OCI-LY7 (cell line): ENCODE measurements around the gene SHC2. TPM values are rescaled to one million over a fixed set of nuclear protein-coding genes. Genes with fewer than 3 reads are reported as not detected.

Experiments used
- BruUV-seq: library from RNA; stranded (reverse); fragments of 400-500 nt; replicated peaks from 2 replicates; lab custom pipeline; 2021; lab: Mats Ljungman, UMichigan
- CTCF ChIA-PET: fragments of 300-600 bp; sonication (Branson Sonifier 250); formaldehyde crosslinking; loops from one replicate; lab custom pipeline; 2022; ENCODE audit warnings: antibody characterized with exemption; ENCODE audit not compliant: unreplicated experiment; lab: Charles Lee
- POLR2A ChIA-PET: fragments of 300-600 bp; sonication (Branson Sonifier 250); formaldehyde crosslinking; loops from one replicate; lab custom pipeline; 2022; ENCODE audit warnings: antibody characterized with exemption; lab: Charles Lee
- DNase-seq: peaks from one replicate; pipeline ENCODE4 v3.0.0-alpha.2; 2015; ENCODE audit warnings: low spot score
- H2AFZ ChIP-seq: fragments of 200-600 bp; sonication (generic), shearing (Covaris generic); 2 replicates; pipeline ENCODE4 v1.6.1; 2014; ENCODE audit warnings: mild to moderate bottlenecking, antibody characterized with exemption, low read length, moderate library complexity
- H3K27ac ChIP-seq: fragments of 200-600 bp; sonication (generic); 2 replicates; pipeline ENCODE4 v1.5.1; 2014; ENCODE audit warnings: mixed run types, low read depth, mild to moderate bottlenecking, moderate library complexity, low read length, inconsistent platforms; ENCODE audit not compliant: poor library complexity, severe bottlenecking
- H3K36me3 ChIP-seq: fragments of 200-600 bp; sonication (generic); 2 replicates; pipeline ENCODE4 v1.6.1; 2014; ENCODE audit warnings: mild to moderate bottlenecking, antibody characterized with exemption, low read length, moderate library complexity, mixed read lengths; ENCODE audit not compliant: insufficient read depth
- H3K4me1 ChIP-seq: fragments of 200-600 bp; sonication (generic); 2 replicates; pipeline ENCODE4 v1.5.1; 2014; ENCODE audit warnings: mild to moderate bottlenecking, low read length; ENCODE audit not compliant: insufficient read depth, poor library complexity, severe bottlenecking
- H3K4me2 ChIP-seq: fragments of 200-600 bp; sonication (generic); 2 replicates; pipeline ENCODE4 v1.6.1; 2014; ENCODE audit warnings: mild to moderate bottlenecking, low read length
- H3K4me3 ChIP-seq: fragments of 200-600 bp; sonication (generic); 2 replicates; pipeline ENCODE4 v1.5.1; 2014; ENCODE audit warnings: mild to moderate bottlenecking, low read depth, low read length; ENCODE audit not compliant: poor library complexity, severe bottlenecking
- H3K79me2 ChIP-seq: fragments of 200-600 bp; sonication (generic); 2 replicates; pipeline ENCODE4 v1.6.1; 2016; ENCODE audit warnings: low read depth, mild to moderate bottlenecking, low read length, moderate library complexity, mixed read lengths; ENCODE audit not compliant: insufficient read depth
- H3K9me2 ChIP-seq: fragments of 200-600 bp; sonication (generic); 2 replicates; pipeline ENCODE4 v1.6.1; 2016; ENCODE audit warnings: mild to moderate bottlenecking, low read length, mixed read lengths; ENCODE audit not compliant: insufficient read depth
- H3K9me3 ChIP-seq: fragments of 200-600 bp; sonication (generic); 2 replicates; pipeline ENCODE4 v1.6.1; 2014; ENCODE audit warnings: mild to moderate bottlenecking, mixed run types, low read length, mixed read lengths
- H4K20me1 ChIP-seq: fragments of 200-600 bp; sonication (generic); 2 replicates; pipeline ENCODE4 v1.6.1; 2014; ENCODE audit warnings: mild to moderate bottlenecking, antibody characterized with exemption, low read length, moderate library complexity, mixed read lengths; ENCODE audit not compliant: insufficient read depth
- CTCF ChIP-seq: fragments of 200-600 bp; sonication (generic); conservative IDR thresholded peaks from 2 replicates; pipeline ENCODE4 v1.5.1; 2014; ENCODE audit warnings: mild to moderate bottlenecking, antibody characterized with exemption, low read length, moderate library complexity, mixed read lengths
- EZH2phosphoT487 ChIP-seq: fragments of 200-600 bp; sonication (generic); IDR thresholded peaks from 2 replicates; pipeline ENCODE4 v1.6.1; 2018; ENCODE audit warnings: low read depth, borderline replicate concordance, mild to moderate bottlenecking, mixed run types, antibody characterized with exemption, low read length, moderate library complexity, mixed read lengths
- intact Hi-C: fragments of 100-400 bp; cut with micrococcal nuclease; formaldehyde crosslinking; loops from one replicate; pipeline ENCODE4 v1.10.0; 2022; ENCODE audit not compliant: unreplicated experiment
- total RNA-seq, 2 experiments: library from RNA; depleted of rRNA in 1 of 2; stranded (reverse); fragments of >200 nt in 1 of 2; shearing (Covaris generic) in 1 of 2; gene quantifications; 2 replicates each; pipeline ENCODE4 v1.2.3, GENCODE V29; 2014 to 2022

SHC2 gene
- total RNA-seq, 2 experiments from 2014 or later = 0.28 to 0.65 TPM

DNA sequence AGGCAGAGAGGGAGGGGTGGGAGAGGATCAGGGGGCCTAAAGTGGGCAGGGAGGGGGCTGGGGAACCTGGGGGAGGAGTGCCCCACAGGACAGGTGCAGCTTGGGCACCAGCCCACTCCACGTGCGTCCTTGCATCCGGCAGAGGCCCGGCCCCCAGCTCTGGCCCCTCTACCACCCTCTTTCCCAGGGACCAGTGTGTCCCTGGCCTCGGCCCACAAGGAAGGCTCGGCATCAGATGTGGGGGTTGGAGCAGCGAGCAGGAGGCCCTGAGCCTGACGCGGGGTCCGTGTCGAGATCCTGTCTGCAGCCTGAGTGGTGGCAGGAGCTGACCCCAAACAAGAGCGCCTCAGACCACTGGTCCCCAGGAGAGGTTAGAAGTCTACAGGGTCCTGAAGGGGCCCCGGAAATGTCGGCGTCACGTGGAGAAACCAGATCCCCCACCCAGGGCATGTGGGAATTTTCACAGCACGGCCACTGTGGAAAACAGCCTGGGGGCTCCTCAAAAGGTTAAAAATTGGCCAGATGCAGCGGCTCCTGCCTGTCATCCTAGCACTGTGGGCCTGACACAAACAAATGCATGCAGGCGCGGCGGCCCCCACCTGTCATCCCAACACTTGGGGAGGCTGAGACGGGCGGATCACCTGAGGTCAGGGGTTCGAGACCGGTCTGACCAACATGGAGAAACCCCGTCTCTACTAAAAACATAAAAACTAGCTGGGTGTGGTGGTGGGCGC, 21.5 kb downstream of the SHC2 start:
- Histone ChIP-seq H3K4me1 (no peaks in the 10 kb centered on the region), H3K9me3 (no peaks in the 10 kb centered on the region), H3K79me2 (no peaks in the 10 kb centered on the region), H3K36me3 (no peaks in the 10 kb centered on the region), H2AFZ (no peak overlapping the region), H3K4me2 (no peak overlapping the region), H3K27ac (no peak overlapping the region), H3K4me3 (no peak overlapping the region), H4K20me1 (no peaks in the 10 kb centered on the region), H3K9me2 (no peaks in the 10 kb centered on the region)
- no peak for DNase-seq
- no TSS peak for BruUV-seq
- TF ChIP-seq CTCF = no peak
- no peak for TF ChIP-seq EZH2phosphoT487
- intact Hi-C loops = no loop called here
- CTCF ChIA-PET = no interaction called here
- POLR2A ChIA-PET = no interaction called here

DNA sequence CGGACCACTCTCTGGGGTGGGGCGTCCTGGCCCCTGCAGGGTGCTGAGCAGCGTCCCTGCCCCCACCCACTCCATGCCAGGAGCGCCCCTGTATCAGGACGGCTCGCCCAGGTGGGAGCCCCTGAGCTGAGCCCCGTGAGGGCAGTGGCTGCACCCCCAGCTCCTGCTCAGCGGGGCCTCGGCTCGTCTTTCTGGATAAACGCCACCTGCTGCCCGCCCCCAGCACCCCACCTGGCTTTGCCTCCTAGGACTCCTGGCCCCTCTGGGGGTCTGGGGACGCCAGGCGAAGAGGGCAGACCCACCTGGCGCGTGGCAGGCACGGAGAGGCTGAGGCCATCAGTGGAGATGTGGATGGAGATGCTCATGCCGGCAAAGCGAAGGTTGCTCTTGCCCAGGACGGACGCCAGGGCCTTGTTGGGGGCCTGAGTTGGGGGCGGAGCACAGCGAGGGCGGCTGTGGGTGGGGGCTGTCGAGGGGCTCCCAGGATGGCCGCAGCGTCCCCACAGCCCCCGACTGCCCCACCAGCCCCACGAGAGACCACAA, 22.3 kb downstream of the SHC2 start:
- no peak overlapping the region for H3K27ac ChIP-seq
- no peaks in the 10 kb centered on the region for H4K20me1 ChIP-seq
- no TSS peak for BruUV-seq
- H3K4me2 ChIP-seq = no peak overlapping the region
- no peaks in the 10 kb centered on the region for H3K4me1 ChIP-seq
- CTCF ChIA-PET = no interaction called here
- DNase-seq = no peak
- H3K9me2 ChIP-seq = no peaks in the 10 kb centered on the region
- H3K79me2 ChIP-seq = no peaks in the 10 kb centered on the region
- no peaks in the 10 kb centered on the region for H3K9me3 ChIP-seq
- intact Hi-C loops = no loop called here
- no peak overlapping the region for H2AFZ ChIP-seq
- no peak overlapping the region for H3K4me3 ChIP-seq
- TF ChIP-seq CTCF (no peak), EZH2phosphoT487 (no peak)
- no peaks in the 10 kb centered on the region for H3K36me3 ChIP-seq
- POLR2A ChIA-PET = no interaction called here

DNA sequence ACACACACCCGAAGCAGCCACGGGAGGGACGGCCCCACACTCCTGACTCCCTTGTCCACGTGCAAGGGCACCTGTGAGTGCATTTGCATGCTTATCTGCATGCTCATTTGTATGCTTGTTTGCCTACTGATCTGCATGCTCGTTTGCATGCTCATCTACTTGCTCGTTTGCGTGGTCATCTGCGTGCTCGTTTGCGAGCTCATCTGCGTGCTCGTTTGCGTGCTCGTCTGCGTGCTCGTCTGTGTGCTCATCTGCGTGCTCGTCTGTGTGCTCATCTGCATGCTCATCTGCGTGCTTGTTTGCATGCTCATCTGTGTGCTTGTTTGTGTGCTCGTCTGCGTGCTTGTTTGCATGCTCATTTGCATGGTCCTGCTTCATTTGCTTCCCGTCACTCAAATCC, 23.8 kb downstream of the SHC2 start:
- Histone ChIP-seq H3K79me2 (no peaks in the 10 kb centered on the region), H3K4me1 (no peaks in the 10 kb centered on the region), H3K4me2 (no peak overlapping the region), H3K36me3 (no peaks in the 10 kb centered on the region), H3K27ac (no peak overlapping the region), H4K20me1 (no peaks in the 10 kb centered on the region), H3K9me3 (no peaks in the 10 kb centered on the region), H3K9me2 (no peaks in the 10 kb centered on the region), H3K4me3 (no peak overlapping the region), H2AFZ (no peak overlapping the region)
- ChIA-PET POLR2A (no interaction called here), CTCF (no interaction called here)
- TF ChIP-seq EZH2phosphoT487 (no peak), CTCF (no peak)
- intact Hi-C loops = no loop called here
- DNase-seq = no peak
- BruUV-seq = no TSS peak
